MCF 10A (cell line): ENCODE measurements around the gene CTRL. TPM values are rescaled to one million over a fixed set of nuclear protein-coding genes. Genes with fewer than 3 reads are reported as not detected.
A peak's percentile ranks its signal among the peaks of the same experiment; 100 is the strongest.

ENCODE experiments used
- BruUV-seq: library from RNA; stranded (reverse); fragments of 400-500 nt; replicated peaks from 2 replicates; lab custom pipeline; 2021; lab: Mats Ljungman, UMichigan
- CTCF ChIA-PET: fragments of 300-600 bp; sonication (Branson Sonifier 250); formaldehyde crosslinking; extraction: SDS; loops from one replicate; lab custom pipeline; 2021; ENCODE audit warnings: antibody characterized with exemption, inconsistent platforms; lab: Yijun Ruan, JAX
- POLR2A ChIA-PET: fragments of 300-600, 350-650 bp; sonication (Branson Sonifier 250); formaldehyde crosslinking; extraction: SDS; loops from one replicate; lab custom pipeline; 2020; ENCODE audit warnings: antibody characterized with exemption, inconsistent platforms; lab: Yijun Ruan, JAX
- DNase-seq: peaks from one replicate; pipeline ENCODE4 v3.0.0-alpha.2; 2018; ENCODE audit not compliant: unreplicated experiment
- H3K27ac Mint-ChIP-seq: one replicate; pipeline ENCODE4 v1.8.0; 2022; ENCODE audit warnings: mild to moderate bottlenecking, low read depth, mixed read lengths; ENCODE audit not compliant: unreplicated experiment
- H3K27me3 Mint-ChIP-seq: one replicate; pipeline ENCODE4 v1.8.0; 2022; ENCODE audit warnings: mixed read lengths; ENCODE audit not compliant: insufficient read depth, unreplicated experiment
- H3K36me3 Mint-ChIP-seq: one replicate; pipeline ENCODE4 v1.8.0; 2022; ENCODE audit warnings: mild to moderate bottlenecking, moderate library complexity, mixed read lengths; ENCODE audit not compliant: insufficient read depth, unreplicated experiment
- H3K4me1 Mint-ChIP-seq: one replicate; pipeline ENCODE4 v1.8.0; 2022; ENCODE audit warnings: mixed read lengths; ENCODE audit not compliant: insufficient read depth, unreplicated experiment
- H3K4me3 Mint-ChIP-seq: one replicate; pipeline ENCODE4 v1.8.0; 2022; ENCODE audit warnings: mild to moderate bottlenecking, moderate library complexity, mixed read lengths; ENCODE audit not compliant: unreplicated experiment
- H3K9me3 Mint-ChIP-seq: one replicate; pipeline ENCODE4 v1.8.0; 2022; ENCODE audit warnings: mixed read lengths; ENCODE audit not compliant: unreplicated experiment
- CTCF ChIP-seq: fragments of 200-600 bp; IDR thresholded peaks from one replicate; pipeline ENCODE4 v1.8.0; 2022; ENCODE audit warnings: antibody characterized with exemption, mild to moderate bottlenecking; ENCODE audit not compliant: unreplicated experiment
- intact Hi-C: fragments of 100-400 bp; cut with micrococcal nuclease; formaldehyde crosslinking; loops from 2 replicates; pipeline ENCODE4 v1.14.1; 2022
- total RNA-seq: library from RNA; stranded (reverse); gene quantifications from 2 replicates; pipeline ENCODE4 v1.2.3, GENCODE V29; 2022

CTRL gene
- total RNA-seq, 1 experiment from 2014 or later, result 1.6 TPM

GRCh38 chr16:67893743-67894399 lies 37.8 kb downstream of the CTRL start:
- no peaks in the 10 kb centered on the region for H3K27me3 Mint-ChIP-seq
- peaks cover 15% of the 10 kb centered on the region for H3K36me3 Mint-ChIP-seq
- intact Hi-C loops, result no loop called here
- no peak for TF ChIP-seq CTCF
- TSS peak; percentile 33 for BruUV-seq
- no peaks in the 10 kb centered on the region for H3K9me3 Mint-ChIP-seq
- ChIA-PET CTCF (interaction anchor here (0.7 to 2.2 kb wide), 5 partner anchors 10 to 373 kb away, joined by 3 to 11 read pairs (median 4); partner anchors contain the start of genes CTRL and NRN1L), POLR2A (interaction anchor here (0.7 to 3.4 kb wide), 18 partner anchors 10 to 176 kb away, joined by 3 to 34 read pairs (median 4); partner anchors contain the start of genes NRN1L and NUTF2)
- peaks cover 13% of the 10 kb centered on the region for H3K4me1 Mint-ChIP-seq
- peak overlapping the region; percentile 92 for H3K4me3 Mint-ChIP-seq
- DNase-seq, result peak; percentile 14
- H3K27ac Mint-ChIP-seq, result peak overlapping the region; percentile 92

- DNase-seq, result peak; percentile 96
- POLR2A ChIA-PET, result interaction anchor here (0.7 to 3.4 kb wide), 26 partner anchors 9 to 835 kb away, joined by 3 to 34 read pairs (median 3); partner anchors contain the start of genes NRN1L and NUTF2
- peaks cover 13% of the 10 kb centered on the region for H3K4me1 Mint-ChIP-seq
- H3K27me3 Mint-ChIP-seq, result no peaks in the 10 kb centered on the region
- no peaks in the 10 kb centered on the region for H3K9me3 Mint-ChIP-seq
- intact Hi-C loops, result no loop called here
- no peak for TF ChIP-seq CTCF
- H3K27ac Mint-ChIP-seq, result peak within 1 kb of the TSS; percentile 92
- no TSS peak for BruUV-seq
- CTCF ChIA-PET, result interaction anchor here (0.7 to 2.2 kb wide), 6 partner anchors 9 to 372 kb away, joined by 3 to 11 read pairs (median 4); partner anchors contain the start of genes CTRL and NRN1L
- peaks cover 15% of the 10 kb centered on the region for H3K36me3 Mint-ChIP-seq
- H3K4me3 Mint-ChIP-seq, result peak within 1 kb of the TSS; percentile 92
Observed at GRCh38 chr16:67892899-67893742, 38.5 kb downstream of the CTRL start, which contains the start of gene PSKH1. PSKH1 (plus strand) TSS chr16:67893254; CDS start chr16:67908750, 15,496 bp downstream.

GRCh38 chr16:67892375-67892774 lies 39.3 kb downstream of the CTRL start:
- CTCF ChIA-PET, result interaction anchor here (1.1 to 2.2 kb wide), 5 partner anchors 8 to 371 kb away, joined by 4 to 11 read pairs (median 6); partner anchors contain the start of gene NRN1L
- TSS peak; percentile 45 for BruUV-seq
- peaks cover 15% of the 10 kb centered on the region for H3K36me3 Mint-ChIP-seq
- intact Hi-C loops, result no loop called here
- H3K27ac Mint-ChIP-seq, result peak overlapping the region; percentile 92
- H3K9me3 Mint-ChIP-seq, result no peaks in the 10 kb centered on the region
- DNase-seq, result no peak
- POLR2A ChIA-PET, result interaction anchor here (0.7 to 3.4 kb wide), 16 partner anchors 8 to 585 kb away, joined by 3 to 34 read pairs (median 3); partner anchors contain the start of genes NRN1L and NUTF2
- TF ChIP-seq CTCF, result no peak
- H3K4me1 Mint-ChIP-seq, result peaks cover 13% of the 10 kb centered on the region
- H3K27me3 Mint-ChIP-seq, result no peaks in the 10 kb centered on the region
- peak overlapping the region; percentile 92 for H3K4me3 Mint-ChIP-seq
